Prostate gland (tissue), 2 donors: ENCODE data around the gene LGR6. TPM values are rescaled to one million over a fixed set of nuclear protein-coding genes. Genes with fewer than 3 reads are reported as not detected.

Experiments
- DNase-seq: peaks from one replicate; pipeline ENCODE4 v3.0.0-alpha.2; 2019; ENCODE audit warnings: low spot score
- H3K27ac ChIP-seq, 2 donors: fragments of 200-600 bp; sonication (generic); 2 replicates each; pipeline ENCODE4 v1.5.1; 2017 to 2019
- H3K27me3 ChIP-seq: fragments of 200-600 bp; sonication (generic); replicated peaks from 2 replicates; pipeline ENCODE4 v1.5.1; 2019; ENCODE audit not compliant: insufficient read depth
- H3K36me3 ChIP-seq, 2 donors: fragments of 200-600 bp; sonication (generic); 1 replicate in 1 of 2; 2 replicates in 1 of 2; pipeline versions ENCODE4 v1.5.1 to v1.8.1; 2017 to 2019
- H3K4me1 ChIP-seq: fragments of 200-600 bp; sonication (generic); replicated peaks from 2 replicates; pipeline ENCODE4 v1.5.1; 2019
- H3K4me3 ChIP-seq, 2 donors: fragments of 200-600 bp; sonication (generic); 2 replicates each; pipeline ENCODE4 v1.5.1; 2017 to 2019
- H3K9me3 ChIP-seq: fragments of 200-600 bp; sonication (generic); 2 replicates; pipeline ENCODE4 v1.5.1; 2017
- CTCF ChIP-seq, 4 experiments: fragments of 200-600 bp in 2 of 4; fragments of 450-650 bp in 2 of 4; sonication (generic) in 2 of 4; IDR thresholded peaks; 1 replicate in 3 of 4; 2 replicates in 1 of 4; pipeline ENCODE4 v1.5.1; 2016 to 2019; ENCODE audit warnings: antibody characterized with exemption in 4 of 4, mild to moderate bottlenecking in 2 of 4, moderate library complexity in 2 of 4
- POLR2A ChIP-seq: fragments of 450-650 bp; IDR thresholded peaks from one replicate; pipeline ENCODE4 v1.6.1; 2016; ENCODE audit warnings: antibody characterized with exemption, mild to moderate bottlenecking
- POLR2AphosphoS5 ChIP-seq: sonication (generic); formaldehyde crosslinking; IDR thresholded peaks from one replicate; pipeline ENCODE4 v1.6.1; 2017; ENCODE audit warnings: antibody characterized with exemption
- WGBS: methylation state at CpG from one replicate; pipeline ENCODE4 v1.1.5; 2018; 5-methylcytosine and 5-hydroxymethylcytosine counted together
- intact Hi-C: fragments of 100-400 bp; cut with DNase I; formaldehyde crosslinking; loops from one replicate; pipeline ENCODE4 v1.14.2; 2022
- total RNA-seq, 2 donors: library from RNA; depleted of rRNA; stranded (reverse); fragments of >200 nt; gene quantifications; one replicate each; pipeline ENCODE4 v1.1.0, GENCODE V29; 2016

Gene LGR6
- total RNA-seq, 2 donors from 2014 or later, result 8.0 to 25.6 TPM

- intact Hi-C loops, result no loop called here
- 81% methylated on average over 10 of the region's 10 CpGs for WGBS
- H3K4me1 ChIP-seq, result no peaks in the 10 kb centered on the region
Observed at GRCh38 chr1:202230061-202230938, 36.7 kb downstream of the LGR6 start.

GRCh38 chr1:202230939-202231645 is 37.5 kb downstream of the LGR6 start:
- H3K4me3 ChIP-seq, result no peak overlapping the region
- H3K9me3 ChIP-seq, result no peaks in the 10 kb centered on the region
- no peak for DNase-seq
- no peak overlapping the region for H3K27ac ChIP-seq
- intact Hi-C loops, result no loop called here
- TF ChIP-seq CTCF (IDR thresholded peaks at IDR 0.05) (no peak), POLR2AphosphoS5 (no peak), POLR2A (no peak)
- H3K36me3 ChIP-seq, result no peaks in the 10 kb centered on the region
- H3K27me3 ChIP-seq, result no peaks in the 10 kb centered on the region
- 73% methylated on average over 8 of the region's 8 CpGs for WGBS
- no peaks in the 10 kb centered on the region for H3K4me1 ChIP-seq

More at GRCh38 chr1:202230061-202230938, 36.7 kb downstream of the LGR6 start:
- Histone ChIP-seq H3K27me3 (no peaks in the 10 kb centered on the region), H3K9me3 (no peaks in the 10 kb centered on the region), H3K27ac (no peak overlapping the region), H3K4me3 (no peak overlapping the region), H3K36me3 (no peaks in the 10 kb centered on the region)
- no peak for DNase-seq
- TF ChIP-seq POLR2A, result no peak
- no peak for TF ChIP-seq CTCF (IDR thresholded peaks at IDR 0.05)

GRCh38 chr1:202233171-202233570 is 39.6 kb downstream of the LGR6 start:
- Histone ChIP-seq H3K9me3 (no peaks in the 10 kb centered on the region), H3K27ac (no peak overlapping the region), H3K4me1 (no peaks in the 10 kb centered on the region), H3K36me3 (no peaks in the 10 kb centered on the region), H3K27me3 (no peaks in the 10 kb centered on the region), H3K4me3 (no peak overlapping the region)
- no peak for TF ChIP-seq POLR2AphosphoS5
- TF ChIP-seq CTCF (IDR thresholded peaks at IDR 0.05), result no peak
- TF ChIP-seq POLR2A, result no peak
- WGBS, result 79% methylated on average over 4 of the region's 4 CpGs
- DNase-seq, result no peak
- intact Hi-C loops, result no loop called here

GRCh38 chr1:202233804-202234203 is 40.2 kb downstream of the LGR6 start:
- TF ChIP-seq CTCF (IDR thresholded peaks at IDR 0.05), result no peak
- no peak for TF ChIP-seq POLR2A
- no peak for TF ChIP-seq POLR2AphosphoS5
- Histone ChIP-seq H3K4me1 (no peaks in the 10 kb centered on the region), H3K27ac (no peak overlapping the region), H3K27me3 (no peaks in the 10 kb centered on the region), H3K36me3 (no peaks in the 10 kb centered on the region), H3K9me3 (no peaks in the 10 kb centered on the region), H3K4me3 (no peak overlapping the region)
- intact Hi-C loops, result no loop called here
- DNase-seq, result no peak
- 86% methylated on average over 2 of the region's 2 CpGs for WGBS
